ENCODE results near the gene SYCP2L.

GRCh38 chr6:10962673-10963072 lies 75.8 kb downstream of the SYCP2L start:
- no peak for TF ChIP-seq CTCF (IDR thresholded peaks at IDR 0.05)
- TF ChIP-seq EZH2 (IDR thresholded peaks at IDR 0.05): no peak
- TF ChIP-seq EZH2phosphoT487 (IDR thresholded peaks at IDR 0.05): no peak

Measured in neural progenitor cell (in vitro differentiated cells).